HG03558 (cell line): Measurements from ENCODE around the gene TRAPPC10.
"Not testable (repeated sequence)": the region's sequence is repeated elsewhere in the genome, so short reads cannot be mapped to it uniquely, and the experiment has no call there.

Experiments
- ATAC-seq: cut with Tn5 transposase; IDR thresholded peaks from one replicate; pipeline ENCODE4 v1.9.1; 2021; ENCODE audit warnings: moderate number of reproducible peaks; ENCODE audit not compliant: unreplicated experiment; ENCODE audit errors: extremely low read depth

TRAPPC10 gene

DNA sequence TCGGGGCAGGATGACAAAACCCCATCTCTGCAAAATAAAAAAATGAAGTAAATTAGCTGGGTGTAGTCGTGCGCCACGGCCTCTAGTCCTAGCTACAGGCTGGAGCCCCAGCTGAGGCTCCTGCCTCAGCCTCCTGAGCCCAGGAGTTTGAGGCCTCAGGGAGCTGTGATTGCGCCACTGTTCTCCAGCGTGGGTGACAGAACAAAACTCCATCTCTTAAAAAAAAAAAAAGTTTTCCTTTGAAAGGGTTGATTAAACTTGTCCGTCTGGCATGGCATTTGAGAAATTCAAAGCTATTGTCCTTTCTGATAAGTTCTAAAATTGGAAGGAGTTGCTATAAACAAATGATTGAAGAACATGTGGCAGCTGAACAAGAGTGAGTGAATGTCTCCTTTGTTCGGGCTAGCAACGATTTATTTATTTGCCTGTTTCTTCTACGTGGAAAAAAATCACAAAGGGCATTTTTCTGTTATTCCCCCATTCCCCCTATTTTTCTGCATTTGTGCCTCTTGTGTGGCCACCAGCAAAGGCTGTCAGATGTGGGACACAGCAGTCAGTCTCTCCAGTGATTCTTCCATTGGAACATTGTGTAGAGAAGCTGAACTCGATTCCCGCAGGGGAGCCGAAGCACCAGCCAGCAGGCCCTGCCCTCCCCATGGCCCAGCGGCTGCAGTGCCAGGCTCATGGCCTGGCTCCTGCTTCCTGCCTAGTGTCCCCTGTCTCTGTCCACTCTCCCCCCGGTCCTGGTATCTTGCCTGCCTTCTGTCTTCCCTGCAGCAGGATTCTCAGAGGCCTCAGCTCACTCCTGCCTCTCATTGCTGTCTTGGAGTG is 73.6 kb downstream of the TRAPPC10 start:
- ATAC-seq = no peak

DNA sequence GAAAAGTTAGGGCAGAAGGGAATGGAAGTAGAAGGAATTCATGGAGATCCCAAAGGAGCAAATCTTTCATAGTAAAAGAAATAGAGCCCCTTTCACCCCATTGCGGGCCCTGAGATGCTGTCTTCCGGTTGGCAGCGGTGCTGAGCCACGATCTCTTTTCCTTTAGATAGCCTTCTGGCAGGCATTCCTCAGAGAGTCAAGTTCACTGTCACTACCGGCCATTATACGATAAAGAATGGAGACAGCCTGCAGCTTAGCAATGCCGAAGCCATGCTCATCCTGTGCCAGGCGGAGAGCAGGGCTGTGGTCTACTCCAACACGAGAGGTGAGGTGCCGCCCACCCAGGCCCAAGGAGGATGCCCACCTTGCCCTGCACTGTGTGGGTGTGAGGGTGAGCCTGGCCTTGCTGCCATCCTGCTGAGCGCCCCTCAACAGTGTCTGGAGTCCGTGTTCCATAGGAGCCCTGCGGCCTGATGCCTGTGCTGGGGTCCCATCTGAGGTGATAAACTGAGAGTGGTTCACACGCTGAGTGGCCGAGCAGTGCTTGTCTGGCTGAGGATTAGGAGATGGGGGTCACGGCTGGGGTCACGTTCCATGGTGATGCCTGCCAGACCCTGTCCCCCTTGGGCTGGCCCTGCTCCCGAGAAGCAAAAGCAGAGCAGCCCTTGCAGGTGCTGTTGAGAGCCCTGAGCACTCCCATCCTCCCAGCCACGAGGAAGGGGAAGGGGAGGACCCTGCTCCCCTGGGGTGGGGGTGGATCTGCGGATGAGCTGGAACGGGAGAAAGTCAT is 74.7 kb downstream of the TRAPPC10 start:
- no peak for ATAC-seq

DNA sequence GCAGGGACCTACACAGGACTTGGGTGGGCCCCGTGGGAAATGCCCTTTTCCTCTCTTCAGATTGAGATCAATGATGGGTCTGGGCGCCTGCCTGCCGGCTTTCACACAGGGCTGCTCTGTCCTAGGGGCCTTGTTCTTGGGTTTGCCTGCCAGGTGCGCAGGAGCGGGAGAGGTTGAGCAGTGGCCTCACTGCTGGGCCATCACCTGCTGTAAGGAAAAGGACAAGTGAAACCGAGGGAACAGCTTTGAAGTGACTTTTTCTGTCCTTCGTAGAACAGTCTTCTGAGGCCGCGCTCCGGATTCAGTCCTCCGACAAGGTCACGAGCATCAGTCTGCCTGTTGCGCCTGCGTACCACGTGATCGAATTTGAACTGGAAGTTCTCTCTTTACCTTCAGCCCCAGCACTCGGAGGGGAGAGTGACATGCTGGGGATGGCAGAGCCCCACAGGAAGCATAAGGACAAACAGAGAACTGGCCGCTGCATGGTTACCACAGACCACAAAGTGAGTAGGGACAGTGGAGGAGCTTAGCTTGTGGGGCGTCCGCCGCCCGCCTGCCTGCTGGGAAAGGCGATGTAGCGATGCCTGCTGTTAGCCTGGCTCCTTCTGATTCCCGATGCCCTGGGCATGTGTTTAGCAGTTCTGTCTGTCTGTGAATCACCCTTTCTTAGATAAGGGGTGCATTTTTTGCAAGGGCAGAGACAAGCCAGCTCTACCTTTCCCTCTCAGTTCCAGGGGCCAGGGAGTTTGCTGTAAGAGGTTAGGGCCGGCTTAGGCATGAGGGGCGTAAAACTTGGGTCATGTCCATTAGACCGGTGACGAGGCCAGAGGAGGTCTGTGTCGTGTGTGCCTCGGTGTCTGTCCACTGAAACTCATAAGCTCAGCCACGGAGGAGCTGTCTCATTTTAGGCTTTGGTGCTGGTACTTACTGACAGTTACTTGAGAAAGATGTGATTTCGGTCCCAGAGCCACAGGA is 75.6 kb downstream of the TRAPPC10 start:
- no peak for ATAC-seq

DNA sequence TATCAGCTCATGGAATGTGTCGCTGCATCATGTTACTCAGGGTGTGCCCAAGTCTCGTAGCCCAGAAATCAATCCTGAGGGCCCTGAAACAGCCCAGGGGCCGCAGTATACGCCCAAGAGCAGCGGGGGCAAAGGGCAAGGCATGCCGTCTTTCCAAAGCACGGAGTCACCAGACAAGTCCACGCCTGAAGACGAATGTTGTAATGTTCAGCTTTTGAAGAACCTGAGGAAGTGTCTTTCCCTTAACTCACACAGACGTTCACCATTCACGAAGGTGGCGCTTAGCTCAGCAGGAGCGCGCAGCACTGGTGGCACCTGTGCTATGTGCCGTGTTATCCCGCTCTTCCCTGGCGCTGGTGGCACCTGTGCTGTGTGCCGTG is 76.3 kb downstream of the TRAPPC10 start:
- no peak for ATAC-seq

DNA sequence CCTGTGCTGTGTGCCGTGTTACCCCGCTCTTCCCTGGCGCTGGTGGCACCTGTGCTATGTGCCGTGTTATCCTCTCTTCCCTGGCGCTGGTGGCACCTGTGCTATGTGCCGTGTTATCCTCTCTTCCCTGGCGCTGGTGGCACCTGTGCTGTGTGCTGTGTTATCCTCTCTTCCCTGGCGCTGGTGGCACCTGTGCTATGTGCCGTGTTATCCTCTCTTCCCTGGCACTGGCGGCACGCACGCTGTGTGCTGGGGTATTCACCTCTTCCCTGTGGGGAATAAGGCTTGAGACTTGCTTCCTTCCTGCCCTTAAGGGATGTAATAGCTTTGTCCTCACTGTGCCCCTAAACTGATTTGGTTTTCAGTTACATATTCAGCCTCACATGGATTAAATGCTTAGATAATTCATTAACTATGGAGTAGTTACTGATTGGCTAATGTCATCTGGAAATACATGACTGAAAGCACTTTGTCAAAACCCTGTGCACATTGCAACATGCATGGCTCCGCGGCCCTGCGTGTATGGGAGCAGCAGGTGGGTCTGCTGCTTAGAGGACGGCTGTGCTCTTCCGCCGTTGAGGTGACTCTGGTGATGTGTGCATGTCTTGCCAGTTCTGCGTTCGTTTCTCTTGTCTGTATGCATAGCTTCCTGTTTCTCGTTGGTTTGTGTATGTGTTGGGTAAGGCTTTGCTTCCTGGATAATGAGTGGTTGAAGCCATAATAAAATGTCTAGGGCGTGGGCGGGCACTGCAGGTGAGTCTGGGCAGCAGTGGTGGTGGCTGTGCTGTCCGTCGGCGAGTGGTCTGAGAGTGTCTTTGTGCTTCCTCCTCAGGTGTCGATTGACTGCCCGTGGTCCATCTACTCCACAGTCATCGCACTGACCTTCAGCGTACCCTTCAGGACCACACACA is 77.1 kb downstream of the TRAPPC10 start:
- ATAC-seq = no peak

DNA sequence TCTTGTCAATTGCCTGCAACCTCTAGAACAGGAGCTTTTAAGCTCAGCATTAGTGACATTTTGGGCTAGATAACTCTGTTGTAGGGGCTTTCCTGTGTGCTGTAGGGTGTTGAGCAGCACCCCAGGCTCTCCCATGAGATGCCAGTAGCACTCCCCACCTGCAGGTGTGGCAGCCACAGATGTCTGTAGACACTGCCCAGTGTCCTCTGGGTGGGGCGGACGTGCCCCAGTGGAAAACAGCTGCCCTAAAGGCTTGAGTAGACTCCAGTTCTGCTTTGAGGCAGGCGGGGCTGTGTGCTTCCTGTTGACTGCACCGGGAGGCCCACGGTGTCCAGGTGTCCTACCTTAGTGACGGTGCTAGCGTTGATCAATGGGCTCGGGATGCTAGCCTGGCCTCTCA is 78.2 kb downstream of the TRAPPC10 start:
- no peak for ATAC-seq

- no peak for ATAC-seq
Measured at GRCh38 chr21:44092211-44092610, 80.1 kb downstream of the TRAPPC10 start.

- no peak for ATAC-seq
Measured at GRCh38 chr21:44093761-44094160, 81.7 kb downstream of the TRAPPC10 start.

- ATAC-seq = no peak
Measured at GRCh38 chr21:44094832-44095231, 82.7 kb downstream of the TRAPPC10 start.

GRCh38 chr21:44098507-44098906 is 86.4 kb downstream of the TRAPPC10 start:
- ATAC-seq = not testable (repeated sequence)

GRCh38 chr21:44098964-44099363 is 86.9 kb downstream of the TRAPPC10 start:
- ATAC-seq = not testable (repeated sequence)

GRCh38 chr21:44107026-44107501 is 95.0 kb downstream of the TRAPPC10 start, which contains the start of gene PWP2:
Gene PWP2 (plus strand): TSS chr21:44107399. CDS start chr21:44107417, 18 bp downstream.
- ATAC-seq = peak; percentile 61

- not testable (repeated sequence) for ATAC-seq
Measured at GRCh38 chr21:44107589-44107988, 95.5 kb downstream of the TRAPPC10 start.

DNA sequence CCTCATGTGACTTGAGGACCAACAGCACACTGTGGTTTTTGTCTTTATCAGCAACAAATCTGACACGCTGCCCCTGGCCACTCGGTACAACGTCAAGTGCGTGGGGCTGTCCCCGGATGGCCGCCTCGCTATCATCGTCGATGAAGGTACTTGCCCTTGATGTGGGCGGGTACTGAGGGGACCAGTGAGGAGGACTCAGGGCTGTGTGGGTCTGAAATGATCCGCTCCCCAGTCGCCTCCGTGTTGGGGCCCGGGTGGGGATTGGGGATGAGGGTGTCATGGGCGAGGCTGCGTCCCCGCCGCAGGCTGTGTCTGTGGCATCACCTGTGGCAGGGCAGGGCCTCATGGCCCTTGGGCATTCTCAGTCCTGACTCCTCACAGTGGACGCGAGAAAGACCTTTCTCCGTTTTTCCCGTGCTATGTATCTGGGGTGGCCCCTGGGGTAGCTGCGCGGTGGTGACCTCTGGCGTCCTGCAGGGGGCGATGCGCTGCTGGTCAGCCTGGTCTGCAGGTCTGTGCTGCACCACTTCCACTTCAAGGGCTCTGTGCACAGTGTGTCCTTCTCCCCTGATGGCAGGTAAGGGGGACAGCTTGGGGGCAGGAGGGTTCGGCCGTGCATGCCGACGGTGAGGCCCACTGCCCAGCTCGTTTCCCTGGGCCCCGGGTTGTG is 101.7 kb downstream of the TRAPPC10 start:
- not testable (repeated sequence) for ATAC-seq

GRCh38 chr21:44122131-44122530 is 110.0 kb downstream of the TRAPPC10 start:
- not testable (repeated sequence) for ATAC-seq

DNA sequence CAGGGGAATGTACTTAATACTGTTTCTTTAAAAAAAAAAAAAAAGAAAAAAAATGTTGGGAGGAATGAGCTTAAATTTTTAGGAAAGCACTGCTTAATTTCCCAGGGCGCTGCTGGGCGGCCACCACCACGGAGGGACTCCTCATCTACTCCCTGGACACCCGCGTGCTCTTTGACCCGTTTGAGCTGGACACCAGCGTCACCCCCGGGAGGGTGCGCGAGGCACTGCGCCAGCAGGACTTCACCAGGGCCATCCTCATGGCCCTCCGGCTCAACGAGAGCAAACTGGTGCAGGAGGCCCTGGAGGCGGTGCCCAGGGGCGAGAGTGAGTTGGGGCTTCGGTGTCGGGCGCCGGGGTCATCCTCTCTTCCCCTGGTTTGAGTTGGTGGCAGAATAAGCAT is 115.7 kb downstream of the TRAPPC10 start:
- not testable (repeated sequence) for ATAC-seq

DNA sequence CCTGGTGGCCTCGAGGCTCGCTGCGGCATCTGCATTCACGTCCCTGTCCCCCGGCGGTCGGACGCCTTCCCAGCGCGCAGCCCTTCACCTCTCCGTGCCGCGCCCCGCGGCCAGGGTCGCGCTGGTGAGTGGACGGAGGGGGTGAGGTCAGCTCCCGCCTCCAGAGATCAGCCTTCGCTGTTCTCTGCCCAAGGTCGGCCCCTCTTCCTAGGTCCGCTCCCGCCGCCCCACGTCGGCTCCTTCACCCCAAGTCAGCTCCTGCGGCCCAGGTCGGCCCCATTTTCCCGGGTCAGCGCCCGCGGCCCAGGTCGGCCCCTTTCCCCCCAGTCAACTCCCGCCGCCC is 121.6 kb downstream of the TRAPPC10 start:
- not testable (repeated sequence) for ATAC-seq

- not testable (repeated sequence) for ATAC-seq
Measured at GRCh38 chr21:44134732-44135131, 122.6 kb downstream of the TRAPPC10 start.
